ENCODE measurements around the gene CYTL1.

CYTL1 gene

DNA sequence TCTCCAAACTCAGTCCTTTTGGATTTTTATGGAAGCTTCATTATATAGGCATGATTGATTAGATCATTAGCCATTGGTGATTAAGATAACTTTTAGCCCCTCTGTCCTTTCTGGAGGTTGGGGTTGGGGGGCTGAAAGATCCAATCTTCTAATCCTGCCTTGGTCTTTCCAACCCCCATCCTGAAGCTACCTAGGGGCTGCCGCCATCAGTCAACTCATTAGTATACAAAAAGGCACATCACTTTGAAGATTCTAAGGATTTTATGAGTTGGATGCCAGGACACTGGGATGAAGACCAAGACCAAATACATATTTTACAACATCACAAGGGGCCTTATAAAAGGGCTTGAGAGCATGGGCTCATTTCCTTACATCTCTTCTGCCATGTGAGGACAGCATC lies 47.5 kb downstream of the CYTL1 start:
- DNase-seq (ENCODE audit: low read depth in 2 of 2, low spot score in 1 of 2), result no peak

DNA sequence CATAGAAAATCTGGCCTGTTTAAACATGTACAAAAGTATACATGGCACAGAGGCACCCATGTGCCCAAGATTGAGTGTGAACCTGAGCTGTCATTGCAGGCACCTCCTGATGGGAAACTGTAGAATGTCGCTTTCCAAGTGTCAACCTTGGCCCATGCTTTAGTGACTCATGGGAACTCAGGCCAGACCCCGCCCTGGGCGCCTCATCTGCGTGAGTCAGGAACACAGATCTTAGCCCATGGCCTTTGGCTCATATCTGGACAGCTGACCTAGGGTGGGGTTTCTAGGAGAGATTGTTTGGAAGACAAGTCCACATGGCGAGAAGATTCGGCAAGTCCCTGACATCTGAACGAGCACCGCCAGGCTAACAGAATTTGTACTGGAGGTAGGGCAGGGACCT lies 50.0 kb downstream of the CYTL1 start:
- DNase-seq (ENCODE audit: low read depth in 2 of 2, low spot score in 1 of 2), result no peak

DNA sequence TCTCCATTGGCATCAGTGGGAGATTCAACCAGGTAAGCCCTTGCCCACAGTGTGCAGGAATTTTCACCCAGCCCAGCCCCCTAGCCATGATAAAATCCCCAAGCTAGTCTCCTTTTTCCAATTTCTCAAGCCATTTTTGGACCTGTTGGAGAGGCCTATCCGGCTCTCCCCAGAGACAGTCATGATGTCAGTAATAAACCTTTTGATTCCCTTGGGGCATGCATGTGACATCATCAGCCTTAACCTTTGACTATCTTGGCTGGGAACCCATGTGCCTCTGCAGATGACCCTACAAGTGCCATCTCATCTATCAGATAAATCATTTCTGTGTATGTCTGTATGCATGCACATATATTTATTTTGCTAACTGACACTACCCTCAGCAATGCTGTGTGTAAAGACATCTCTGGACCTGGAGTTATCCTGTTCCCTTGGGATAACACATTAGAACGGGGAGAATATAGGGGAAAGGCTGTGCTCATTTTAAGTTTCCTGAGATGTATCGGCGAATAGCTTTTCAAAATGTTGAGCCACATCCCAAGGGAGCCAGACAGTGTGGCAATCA lies 51.0 kb downstream of the CYTL1 start:
- no peak for DNase-seq (ENCODE audit: low read depth in 2 of 2, low spot score in 1 of 2)

Data from stimulated activated CD8-positive, alpha-beta memory T cell treated with anti-CD3 and anti-CD28 coated beads, Interleukin-4, amount 100 ng/mL, for 1 hour (primary cell).